CD1c-positive myeloid dendritic cell (primary cell): Measurements from ENCODE around the gene PABPC1L.
"Not testable (repeated sequence)": the region's sequence is repeated elsewhere in the genome, so short reads cannot be mapped to it uniquely, and the experiment has no call there.

Experiments used
- DNase-seq: peaks from one replicate; pipeline ENCODE4 v3.0.0-alpha.2; 2016; ENCODE audit errors: extremely low spot score

PABPC1L gene

GRCh38 chr20:44909872-44910689 lies at the start of gene PABPC1L:
Gene PABPC1L, plus strand, starts transcription at chr20:44910060. Its CDS starts 84 bp downstream, at chr20:44910144.
- peak; percentile 65 for DNase-seq

- DNase-seq = no peak
Observed at GRCh38 chr20:44861531-44862006, 48.3 kb upstream of the PABPC1L start.

DNA sequence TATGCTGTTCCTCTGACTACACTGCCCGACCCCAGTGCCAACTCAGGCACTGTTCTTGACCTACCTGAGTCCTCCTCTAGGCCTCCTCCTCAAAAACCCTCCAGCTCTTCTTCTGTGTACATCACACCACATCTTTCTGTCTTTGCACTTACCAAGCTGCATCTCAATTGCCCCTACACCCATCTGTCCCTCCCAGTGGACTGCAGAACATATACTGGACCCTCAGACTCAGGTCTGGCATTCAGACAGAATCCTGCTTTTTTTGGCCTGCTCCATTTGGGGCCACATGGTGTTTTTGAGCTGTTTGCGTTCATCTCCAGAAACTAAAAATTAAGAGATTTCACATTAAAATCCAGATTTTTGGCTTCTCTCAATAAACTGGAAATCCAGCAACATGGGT lies 47.6 kb upstream of the PABPC1L start:
- DNase-seq = no peak

DNA sequence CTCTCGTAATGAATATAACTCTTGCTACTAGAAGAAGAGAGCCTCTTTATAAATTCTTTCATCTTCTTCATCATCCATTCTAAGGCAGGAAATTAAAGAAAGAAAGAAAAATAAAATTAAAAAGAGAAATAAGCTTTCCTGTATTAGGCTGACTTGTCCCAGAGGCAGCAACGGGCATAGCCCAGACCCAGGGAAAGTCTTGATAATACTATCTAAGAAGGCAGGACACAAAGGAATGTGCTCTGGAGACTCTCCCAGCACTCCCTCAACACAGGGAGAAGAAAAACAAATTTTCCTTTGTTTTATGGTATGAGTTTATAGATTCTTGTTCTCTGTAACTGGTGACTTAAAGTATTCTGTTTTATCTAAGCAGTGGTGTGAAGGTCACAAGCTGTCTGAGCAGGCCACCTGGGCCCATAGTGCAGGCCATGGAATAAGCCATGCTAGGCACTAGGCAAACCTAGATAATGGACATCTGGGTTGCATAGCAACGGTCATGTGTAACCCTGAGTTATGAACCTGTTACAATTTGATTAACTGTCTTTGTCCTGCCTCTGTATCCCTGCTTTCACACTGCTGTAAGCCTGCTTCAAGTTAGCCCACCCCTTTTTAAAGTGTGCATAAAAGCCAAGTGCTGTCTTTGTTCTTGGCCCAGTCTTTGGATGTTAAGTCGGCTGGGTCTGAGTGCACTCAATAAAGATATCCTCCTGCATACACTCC lies 46.3 kb upstream of the PABPC1L start:
- not testable (repeated sequence) for DNase-seq

GRCh38 chr20:44864493-44864892 lies 45.4 kb upstream of the PABPC1L start:
- DNase-seq = not testable (repeated sequence)

DNA sequence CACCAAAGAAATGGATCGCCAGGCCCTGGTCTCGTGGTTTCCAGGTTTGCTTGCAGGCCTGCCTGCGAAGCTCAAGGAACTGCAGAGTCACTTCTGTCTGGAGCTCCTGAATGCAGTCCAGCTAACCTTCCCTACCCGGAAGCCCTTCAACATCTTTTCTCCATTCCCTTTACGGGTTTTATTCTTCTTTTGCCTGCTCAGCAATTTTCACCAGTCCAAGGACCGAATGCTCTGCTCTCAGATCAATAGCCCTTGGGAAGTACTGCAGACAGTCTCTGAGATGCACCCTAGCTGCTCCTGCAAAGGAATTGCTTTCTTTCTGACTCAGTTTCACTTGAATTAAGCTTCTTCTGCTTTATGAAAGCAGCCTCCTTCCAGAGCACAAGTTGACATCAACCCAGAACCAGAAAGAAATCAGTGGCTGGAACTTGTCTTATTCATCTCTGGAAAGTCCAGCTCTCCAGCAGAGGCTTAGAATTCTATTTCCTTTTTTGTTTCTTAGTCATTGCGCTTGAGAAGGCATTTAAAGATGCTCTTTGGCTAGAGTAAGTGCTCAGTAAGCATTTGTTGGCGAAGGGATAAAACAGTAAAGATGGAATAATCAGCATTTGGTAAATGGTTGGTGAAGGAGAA lies 43.0 kb upstream of the PABPC1L start:
- DNase-seq = peak; percentile 61

DNA sequence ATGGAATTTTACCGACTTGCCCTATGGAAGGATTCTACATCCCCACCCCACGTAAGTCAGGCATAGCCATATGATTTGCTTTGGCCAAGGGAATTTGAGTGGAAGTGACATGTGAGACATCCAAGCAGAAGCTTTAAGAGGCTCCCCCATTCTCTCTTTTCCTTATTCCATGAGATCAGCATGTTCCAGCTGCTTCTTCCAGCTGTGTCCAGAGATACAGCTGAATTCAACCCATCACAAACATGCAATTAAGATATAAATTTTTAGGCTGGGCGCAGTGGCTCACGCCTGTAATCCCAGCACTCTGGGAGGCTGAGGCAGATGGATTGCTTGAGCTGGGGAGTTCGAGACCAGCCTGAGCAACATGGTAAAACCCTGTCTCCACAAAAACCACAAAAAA lies 40.4 kb upstream of the PABPC1L start:
- no peak for DNase-seq

GRCh38 chr20:44882360-44882759 lies 27.5 kb upstream of the PABPC1L start:
- DNase-seq = not testable (repeated sequence)

DNA sequence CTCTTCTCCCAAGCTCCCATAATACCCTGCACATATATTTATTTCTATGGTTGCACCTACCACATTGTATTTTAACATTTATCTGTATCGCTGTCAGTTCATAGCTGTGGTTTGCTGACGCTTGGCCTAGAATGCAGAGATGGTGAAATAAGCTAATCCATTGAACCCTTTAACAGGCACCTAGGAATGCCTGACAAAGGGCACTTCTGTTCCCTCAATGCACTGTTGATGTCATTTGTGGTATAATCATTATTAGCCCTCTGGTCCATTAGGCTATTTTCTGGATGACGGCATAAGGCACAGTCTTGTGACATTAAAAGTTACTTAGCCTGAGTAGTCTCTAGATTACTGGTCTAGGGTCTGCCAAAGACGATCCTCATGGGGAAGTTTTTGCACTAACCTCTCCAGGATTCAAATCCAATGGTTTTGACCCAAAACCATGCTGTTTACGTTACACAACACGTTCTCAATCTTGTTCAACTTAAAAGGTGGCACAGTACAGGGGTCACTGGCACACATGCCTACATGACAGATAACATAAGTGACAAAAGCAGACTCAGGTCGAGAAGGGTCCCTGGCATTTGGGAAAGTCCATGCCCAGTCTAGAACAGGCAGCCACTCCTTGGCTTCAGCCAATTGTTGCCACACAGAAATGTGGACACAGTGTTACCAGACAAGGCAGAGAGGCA lies 26.5 kb upstream of the PABPC1L start:
- DNase-seq = no peak

DNA sequence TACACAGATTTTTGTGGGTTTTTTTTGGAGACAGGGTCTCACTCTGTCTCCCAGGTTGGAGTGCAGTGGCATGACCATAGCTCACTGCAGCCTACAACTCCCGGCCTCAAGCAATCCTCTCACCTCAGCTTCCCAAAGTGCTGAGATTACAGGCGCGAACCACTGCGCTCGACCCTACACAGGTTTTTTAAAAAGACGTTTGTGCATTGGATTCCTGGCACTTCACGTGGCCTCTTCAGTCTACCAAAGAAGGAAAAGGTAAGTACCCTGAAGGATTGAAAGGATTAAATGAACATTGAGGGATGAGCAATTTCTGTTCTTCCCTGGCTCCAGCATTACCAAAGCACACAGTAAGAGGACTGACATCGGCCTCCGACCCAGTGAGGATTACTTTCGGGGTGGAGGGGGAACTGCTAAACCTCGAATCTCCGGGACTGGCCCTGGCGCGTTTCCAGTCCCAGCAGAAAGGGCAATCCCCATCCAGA lies 24.9 kb upstream of the PABPC1L start:
- DNase-seq = no peak

GRCh38 chr20:44885392-44886265 lies 24.2 kb upstream of the PABPC1L start, which contains the start of gene YWHAB:
Gene YWHAB, plus strand, starts transcription at chr20:44885705. Its CDS starts 15,829 bp downstream, at chr20:44901534.
- DNase-seq = peak; percentile 98

GRCh38 chr20:44886266-44886651 lies 23.6 kb upstream of the PABPC1L start:
- DNase-seq = no peak

DNA sequence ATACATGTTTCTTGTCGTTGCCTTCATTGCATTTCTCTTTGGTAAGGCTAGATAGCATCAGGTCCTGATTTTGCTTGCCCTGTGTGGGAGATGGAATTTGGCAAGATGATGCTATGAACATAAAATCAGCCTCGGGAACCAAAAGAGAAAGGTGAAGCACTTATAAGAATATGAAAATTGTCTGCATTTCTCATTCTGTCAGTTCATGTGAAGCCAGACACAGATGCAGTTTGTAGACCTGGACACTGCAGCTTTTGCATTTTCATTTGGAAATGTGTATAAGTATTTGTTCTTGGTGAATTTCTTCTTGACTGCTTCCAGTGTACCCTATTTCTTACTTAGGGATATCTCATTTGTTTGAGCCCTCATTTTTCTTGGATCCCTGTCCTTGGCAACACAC lies 23.0 kb upstream of the PABPC1L start:
- no peak for DNase-seq

DNA sequence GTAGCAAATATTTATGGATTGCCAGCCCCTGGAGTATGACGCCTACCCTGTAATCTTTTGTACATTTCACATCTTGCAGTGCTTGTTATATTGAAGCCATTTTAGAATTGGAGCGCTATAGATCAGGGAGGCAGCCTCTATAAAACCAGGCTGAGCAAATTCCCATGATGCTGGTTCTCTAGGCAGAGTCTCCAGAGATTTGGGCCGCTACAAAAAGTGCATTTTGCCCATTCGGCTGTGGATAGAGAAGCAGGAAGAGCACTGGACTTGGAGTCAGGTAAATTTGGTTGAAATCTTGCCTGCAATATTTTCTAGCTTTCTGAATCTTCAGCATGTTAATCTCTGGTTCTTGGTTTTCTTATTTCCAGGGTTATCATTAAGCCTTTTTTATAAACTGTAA lies 22.4 kb upstream of the PABPC1L start:
- DNase-seq = no peak

DNA sequence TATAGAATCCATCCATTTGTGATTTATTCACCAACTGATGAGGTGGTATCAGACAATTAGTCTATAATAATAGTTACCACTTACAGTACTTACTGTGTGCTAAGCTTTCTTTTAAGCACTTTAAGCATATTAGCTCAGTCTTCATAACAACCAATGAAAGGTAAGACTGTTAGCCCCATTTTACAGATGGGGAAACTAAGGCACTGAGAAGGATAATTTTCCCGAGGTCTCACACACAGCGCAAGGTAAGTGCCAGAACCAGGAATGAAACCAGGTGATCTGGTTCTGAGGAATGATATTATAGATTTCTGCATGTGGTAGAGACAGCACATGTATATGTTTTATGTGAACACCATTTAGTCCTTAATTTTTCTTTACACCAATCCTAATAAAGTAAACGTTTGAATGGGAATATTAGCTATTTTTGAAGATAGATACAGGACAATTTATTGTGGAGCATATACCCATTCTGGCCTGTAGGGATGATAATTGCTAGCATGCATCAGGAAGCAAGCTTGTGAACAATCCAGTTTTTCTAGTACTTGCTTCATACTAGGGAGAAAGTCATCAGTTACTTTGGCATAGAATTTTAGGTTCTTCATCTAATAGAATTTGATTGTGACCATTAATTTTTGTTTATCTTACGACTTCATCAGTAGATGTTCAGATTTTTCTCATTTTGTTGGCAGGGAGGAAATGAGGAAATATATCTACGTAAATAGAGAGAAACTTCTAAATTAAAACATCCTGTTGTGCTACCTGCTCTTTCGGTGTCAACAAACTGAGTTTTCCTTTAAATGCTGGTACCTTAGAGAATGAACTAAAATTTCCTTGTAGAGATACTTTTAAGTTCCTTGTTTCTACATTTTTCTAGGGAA lies 21.4 kb upstream of the PABPC1L start:
- DNase-seq = no peak

- DNase-seq = no peak
Observed at GRCh38 chr20:44891826-44892225, 18.0 kb upstream of the PABPC1L start.

- DNase-seq = no peak
Observed at GRCh38 chr20:44894959-44895358, 14.9 kb upstream of the PABPC1L start.

DNA sequence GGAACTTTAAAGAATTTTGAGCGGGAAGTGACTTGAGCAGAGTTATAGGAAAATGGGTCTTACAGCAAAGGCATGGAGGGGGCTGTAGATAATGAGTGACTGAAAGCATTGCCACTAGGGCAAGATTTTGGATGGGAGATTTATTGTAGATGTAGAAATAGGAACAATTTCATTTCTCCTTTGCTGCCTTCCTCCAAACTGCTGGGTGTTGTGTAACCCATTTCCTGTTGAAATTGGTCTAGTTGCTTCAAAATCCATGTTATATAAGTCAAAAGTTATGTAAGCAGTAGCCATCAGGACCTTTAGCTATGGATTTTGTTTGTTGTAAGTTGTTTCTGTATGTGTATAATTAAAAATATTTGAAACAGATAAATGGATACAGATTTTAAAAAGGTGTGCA lies 13.3 kb upstream of the PABPC1L start:
- peak; percentile 78 for DNase-seq

GRCh38 chr20:44897133-44897532 lies 12.7 kb upstream of the PABPC1L start:
- no peak for DNase-seq
